Neural progenitor cell (in vitro differentiated cells): ENCODE measurements around the gene OR2T27.

ENCODE experiments used
- CTCF ChIP-seq: fragments of 200-600 bp; sonication (generic); IDR thresholded peaks from 2 replicates; pipeline ENCODE4 v1.5.1; 2017; ENCODE audit warnings: antibody characterized with exemption, mild to moderate bottlenecking
- EZH2 ChIP-seq: fragments of 200-600 bp; sonication (generic); IDR thresholded peaks from 2 replicates; pipeline ENCODE4 v1.6.1; 2017; ENCODE audit warnings: antibody characterized with exemption, mild to moderate bottlenecking, moderate library complexity

DNA sequence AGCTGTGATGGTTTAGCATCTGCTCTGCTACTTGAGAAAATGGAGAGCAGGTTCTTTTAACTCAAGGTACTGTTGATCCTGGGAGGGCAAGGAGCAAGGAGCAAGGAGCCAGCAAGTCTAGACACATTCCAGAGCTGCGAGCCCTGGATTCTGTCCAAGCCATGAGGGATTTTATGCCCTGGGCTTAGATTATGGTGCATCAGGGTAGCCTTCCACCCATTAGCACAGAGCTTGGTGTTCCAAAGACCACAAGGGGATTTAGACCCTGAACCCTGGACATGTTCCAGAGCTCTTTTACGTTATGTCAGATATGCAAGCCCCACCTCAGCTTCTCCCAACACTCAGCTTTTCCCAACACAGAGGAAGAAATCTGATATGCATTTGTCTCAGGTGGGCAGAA, 49.3 kb upstream of the OR2T27 start:
- no peak for TF ChIP-seq EZH2
- TF ChIP-seq CTCF = no peak
